ENCODE results near the gene PNMA6A.
"Not testable (repeated sequence)": the region's sequence is repeated elsewhere in the genome, so short reads cannot be mapped to it uniquely, and the experiment has no call there.

The PNMA6A gene

DNA sequence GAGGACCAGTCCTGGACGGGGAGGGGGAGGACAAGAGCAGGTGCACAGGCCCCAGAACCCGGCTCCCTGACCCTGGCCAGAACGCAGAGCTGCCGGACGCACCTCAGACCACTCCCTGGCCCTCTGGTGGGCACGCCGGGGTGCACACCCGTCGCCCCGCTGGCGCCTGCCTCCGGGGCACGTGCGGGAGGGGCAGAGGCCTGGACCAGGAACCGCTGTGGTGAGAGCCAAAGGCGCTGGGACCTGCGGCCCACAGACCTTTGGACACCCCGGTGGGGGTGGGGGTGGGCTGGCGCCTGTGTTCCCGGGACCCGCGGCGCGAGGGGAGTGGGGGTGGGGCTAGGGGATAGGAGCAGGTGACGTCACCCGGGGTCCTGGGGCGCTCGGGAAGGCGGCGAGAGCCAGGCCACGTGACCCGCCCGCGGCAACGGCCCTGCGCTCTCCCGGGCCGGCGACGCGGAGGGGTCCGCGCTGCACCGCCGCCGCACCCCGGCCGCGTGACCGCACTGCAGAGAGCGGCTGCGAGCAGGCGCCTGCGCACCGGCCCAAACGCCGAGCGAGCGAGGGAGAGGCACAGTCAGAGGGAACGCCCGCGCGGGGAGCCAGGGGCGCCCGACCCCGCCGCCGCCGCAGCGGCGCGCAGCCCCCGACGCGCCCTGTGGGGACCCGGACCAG, at the start of gene PNMA6A:
TSS of gene PNMA6A (plus strand) at position 546 of the 675 bp plus-strand sequence. CDS start 609 bp downstream, outside the sequence.
- in situ Hi-C loops (cut with HindIII; ENCODE audit: low pct_ligation_motif_present, low pct_unique_long_range_greater_than_20kb, low sequenced_read_pairs); DNase-seq: not testable (repeated sequence)

GRCh38 chrX:153026501-153026900, 45.8 kb upstream of the PNMA6A start:
- DNase-seq; in situ Hi-C loops (cut with HindIII; ENCODE audit: low pct_ligation_motif_present, low pct_unique_long_range_greater_than_20kb, low sequenced_read_pairs): not testable (repeated sequence)

- in situ Hi-C loops (cut with HindIII; ENCODE audit: low pct_ligation_motif_present, low pct_unique_long_range_greater_than_20kb, low sequenced_read_pairs); DNase-seq: not testable (repeated sequence)
Measured at GRCh38 chrX:153028487-153028886, 43.8 kb upstream of the PNMA6A start.

DNA sequence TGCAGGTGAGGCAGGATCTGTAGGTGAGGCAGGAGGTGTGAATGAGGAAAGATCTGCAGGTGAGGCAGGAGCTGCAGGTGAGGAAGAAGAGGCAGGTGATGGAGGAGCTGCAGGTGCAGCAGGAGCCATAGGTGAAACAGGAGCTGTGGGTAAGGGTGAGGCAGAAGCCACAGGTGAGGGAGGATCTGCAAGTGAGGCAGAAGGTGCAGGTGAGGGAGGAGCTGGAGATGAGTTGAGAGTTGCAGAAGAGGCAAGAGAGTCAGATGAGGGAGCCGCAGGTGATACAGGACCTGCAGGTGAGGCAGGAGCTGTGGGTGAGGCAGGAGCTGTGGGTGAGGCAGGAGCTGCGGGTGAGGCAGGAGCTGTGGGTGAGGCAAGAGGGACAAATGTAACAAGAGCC, 43.1 kb upstream of the PNMA6A start:
- DNase-seq: no peak
- in situ Hi-C loops (cut with HindIII; ENCODE audit: low pct_ligation_motif_present, low pct_unique_long_range_greater_than_20kb, low sequenced_read_pairs): no loop called here

- no peak for DNase-seq
- in situ Hi-C loops (cut with HindIII; ENCODE audit: low pct_ligation_motif_present, low pct_unique_long_range_greater_than_20kb, low sequenced_read_pairs): no loop called here
Measured at GRCh38 chrX:153029875-153030274, 42.4 kb upstream of the PNMA6A start.

- in situ Hi-C loops (cut with HindIII; ENCODE audit: low pct_ligation_motif_present, low pct_unique_long_range_greater_than_20kb, low sequenced_read_pairs): no loop called here
- no peak for DNase-seq
Measured at GRCh38 chrX:153030801-153031200, 41.5 kb upstream of the PNMA6A start.

- in situ Hi-C loops (cut with HindIII; ENCODE audit: low pct_ligation_motif_present, low pct_unique_long_range_greater_than_20kb, low sequenced_read_pairs): no loop called here
- peak; percentile 36 for DNase-seq
Measured at GRCh38 chrX:153032397-153033118, 39.7 kb upstream of the PNMA6A start.

DNA sequence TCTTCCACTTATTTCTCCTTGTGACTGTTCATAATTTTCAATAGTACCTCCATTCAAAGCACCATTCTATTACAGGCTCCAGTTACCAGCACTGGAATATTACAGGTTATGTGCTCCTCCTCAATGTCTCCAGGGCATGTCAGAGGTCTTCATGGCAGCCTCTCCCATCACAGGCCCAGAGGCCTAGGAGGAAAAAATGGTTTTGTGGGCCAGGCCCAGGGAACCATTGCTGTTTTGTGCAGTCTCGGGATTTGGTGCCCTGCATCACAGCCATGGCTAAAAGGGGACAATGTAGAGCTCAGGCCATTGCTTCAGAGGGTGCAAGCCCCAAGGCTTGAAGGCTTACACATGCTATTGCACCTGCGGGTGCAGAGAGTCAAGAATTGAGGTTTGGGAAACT, 23.2 kb upstream of the PNMA6A start:
- in situ Hi-C loops (cut with HindIII; ENCODE audit: low pct_ligation_motif_present, low pct_unique_long_range_greater_than_20kb, low sequenced_read_pairs): no loop called here
- no peak for DNase-seq

GRCh38 chrX:153052534-153052933, 19.7 kb upstream of the PNMA6A start:
- in situ Hi-C loops (cut with HindIII; ENCODE audit: low pct_ligation_motif_present, low pct_unique_long_range_greater_than_20kb, low sequenced_read_pairs): no loop called here
- DNase-seq: no peak

- no peak for DNase-seq
- in situ Hi-C loops (cut with HindIII; ENCODE audit: low pct_ligation_motif_present, low pct_unique_long_range_greater_than_20kb, low sequenced_read_pairs): no loop called here
Measured at GRCh38 chrX:153055871-153056749, 16.1 kb upstream of the PNMA6A start, which contains the start of gene PNMA3. Gene PNMA3 (plus strand): TSS chrX:153056470. CDS start chrX:153057056, 586 bp downstream.

DNA sequence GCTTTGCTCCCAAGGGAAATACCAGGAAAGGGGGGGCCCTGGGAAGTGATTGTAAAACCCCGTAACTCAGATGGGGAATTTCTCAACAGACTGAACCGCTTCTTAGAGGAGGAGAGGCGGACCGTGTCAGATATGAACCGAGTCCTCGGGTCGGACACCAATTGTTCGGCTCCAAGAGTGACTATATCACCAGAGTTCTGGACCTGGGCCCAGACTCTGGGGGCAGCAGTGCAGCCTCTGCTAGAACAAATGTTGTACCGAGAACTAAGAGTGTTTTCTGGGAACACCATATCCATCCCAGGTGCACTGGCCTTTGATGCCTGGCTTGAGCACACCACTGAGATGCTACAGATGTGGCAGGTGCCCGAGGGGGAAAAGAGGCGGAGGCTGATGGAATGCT, 15.0 kb upstream of the PNMA6A start:
- DNase-seq: no peak
- in situ Hi-C loops (cut with HindIII; ENCODE audit: low pct_ligation_motif_present, low pct_unique_long_range_greater_than_20kb, low sequenced_read_pairs): no loop called here

- in situ Hi-C loops (cut with HindIII; ENCODE audit: low pct_ligation_motif_present, low pct_unique_long_range_greater_than_20kb, low sequenced_read_pairs): no loop called here
- no peak for DNase-seq
Measured at GRCh38 chrX:153059191-153060094, 12.8 kb upstream of the PNMA6A start.

DNA sequence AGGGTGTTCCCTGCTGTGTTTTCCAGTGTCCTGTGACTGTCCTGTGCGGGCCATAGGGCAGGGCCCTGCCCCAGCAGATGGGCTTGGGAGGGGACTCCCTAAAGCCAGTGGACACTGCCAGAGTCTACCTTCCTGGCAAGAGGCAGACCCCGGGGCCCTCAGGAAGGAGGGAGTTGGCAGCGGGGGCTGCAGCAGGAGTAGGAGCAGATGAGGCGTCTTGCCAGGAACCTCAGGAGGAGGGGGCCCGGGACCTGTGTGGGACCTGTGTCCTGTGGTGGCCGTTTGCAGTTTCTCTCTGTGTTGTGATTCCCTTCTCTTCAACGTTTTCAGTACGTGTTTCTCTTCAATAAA, 12.2 kb upstream of the PNMA6A start:
- in situ Hi-C loops (cut with HindIII; ENCODE audit: low pct_ligation_motif_present, low pct_unique_long_range_greater_than_20kb, low sequenced_read_pairs): no loop called here
- DNase-seq: no peak

DNA sequence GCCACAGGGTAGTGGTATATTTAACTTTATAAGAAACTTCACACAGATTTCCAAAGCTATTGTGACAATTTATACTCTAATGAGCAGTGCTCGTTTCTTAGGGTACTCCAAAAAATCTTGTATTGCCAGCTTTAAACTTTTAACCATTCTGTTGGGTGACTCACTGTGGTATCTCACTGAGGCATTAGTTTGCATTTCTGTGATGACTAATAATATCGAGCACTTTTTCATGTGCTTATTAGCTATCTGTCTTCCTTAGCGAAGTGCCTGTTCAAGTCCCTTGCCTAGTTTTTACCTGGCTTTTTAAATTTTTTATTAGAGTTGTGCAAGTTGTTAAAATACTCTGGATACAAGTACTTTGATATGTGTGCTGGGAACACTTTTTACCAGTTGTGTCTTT, 10.5 kb upstream of the PNMA6A start:
- in situ Hi-C loops (cut with HindIII; ENCODE audit: low pct_ligation_motif_present, low pct_unique_long_range_greater_than_20kb, low sequenced_read_pairs): no loop called here
- DNase-seq: peak; percentile 12

GRCh38 chrX:153063315-153063714, 8.9 kb upstream of the PNMA6A start:
- no peak for DNase-seq
- in situ Hi-C loops (cut with HindIII; ENCODE audit: low pct_ligation_motif_present, low pct_unique_long_range_greater_than_20kb, low sequenced_read_pairs): no loop called here

DNA sequence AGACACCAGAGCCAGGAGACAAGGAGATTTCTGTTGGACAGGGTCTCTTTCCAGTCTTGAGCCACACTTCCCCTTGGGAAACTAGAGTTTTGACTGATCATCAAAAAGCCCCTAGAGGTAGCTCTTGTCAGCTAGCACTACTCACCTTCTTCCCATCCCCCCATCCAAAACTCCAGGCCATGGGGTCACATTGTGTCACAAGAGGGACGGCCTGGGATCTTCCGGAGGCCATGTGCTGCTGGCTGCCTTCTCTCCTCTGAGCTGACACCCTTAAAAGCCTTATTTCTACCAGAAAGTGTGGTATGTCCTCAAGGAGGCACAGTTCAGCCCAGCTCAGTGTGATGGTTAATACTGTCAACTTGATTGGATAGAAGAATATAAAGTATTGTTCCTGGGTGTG, 8.2 kb upstream of the PNMA6A start:
- in situ Hi-C loops (cut with HindIII; ENCODE audit: low pct_ligation_motif_present, low pct_unique_long_range_greater_than_20kb, low sequenced_read_pairs): no loop called here

DNA sequence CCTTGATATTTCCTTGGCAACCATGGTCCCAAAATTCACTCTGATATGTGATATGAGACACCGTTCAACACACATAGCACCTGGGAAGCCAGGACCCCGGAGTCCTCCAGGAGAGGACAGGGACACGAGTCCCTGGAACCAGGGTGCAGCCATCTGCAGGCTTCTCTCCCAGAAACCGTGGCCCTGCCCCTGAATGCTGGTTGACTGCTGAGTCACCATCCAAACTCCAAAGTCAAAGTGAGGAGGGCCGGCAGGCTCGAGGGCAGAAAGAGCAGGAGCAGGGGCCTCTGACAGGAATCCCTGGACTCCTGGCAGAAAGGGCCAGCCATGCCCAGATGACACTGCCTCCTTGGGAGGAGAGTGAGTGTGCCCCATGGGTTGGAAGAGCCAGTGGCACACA, 6.9 kb upstream of the PNMA6A start:
- DNase-seq: no peak
- in situ Hi-C loops (cut with HindIII; ENCODE audit: low pct_ligation_motif_present, low pct_unique_long_range_greater_than_20kb, low sequenced_read_pairs): no loop called here

More for the DNA sequence above, 8.2 kb upstream of the PNMA6A start:
- DNase-seq: no peak

- DNase-seq; in situ Hi-C loops (cut with HindIII; ENCODE audit: low pct_ligation_motif_present, low pct_unique_long_range_greater_than_20kb, low sequenced_read_pairs): not testable (repeated sequence)
Measured at GRCh38 chrX:153066402-153066801, 5.9 kb upstream of the PNMA6A start.
